HepG2 (cell line): ENCODE data around the gene WDR53.

Experiments used
- AKAP8 ChIP-seq: sonication (generic); formaldehyde crosslinking; IDR thresholded peaks from 2 replicates; pipeline ENCODE4 v1.5.1; 2020; ENCODE audit warnings: mild to moderate bottlenecking, missing genetic modification reagents
- CTCF ChIP-seq: sonication (generic); formaldehyde crosslinking; IDR thresholded peaks from 2 replicates; pipeline ENCODE4 v1.5.0; 2020; ENCODE audit warnings: mild to moderate bottlenecking, missing genetic modification reagents, moderate library complexity
- ELF4 ChIP-seq: sonication (generic); formaldehyde crosslinking; IDR thresholded peaks from 2 replicates; pipeline ENCODE4 v1.5.0; 2020; ENCODE audit warnings: missing genetic modification reagents, mild to moderate bottlenecking, moderate library complexity, borderline replicate concordance
- JUN ChIP-seq: sonication (generic); formaldehyde crosslinking; IDR thresholded peaks from 2 replicates; pipeline ENCODE4 v1.4.0; 2020; ENCODE audit warnings: mild to moderate bottlenecking, missing genetic modification reagents
- MAFF ChIP-seq: IDR thresholded peaks from 2 replicates; pipeline ENCODE4 v1.6.1; 2011; ENCODE audit warnings: low read depth, low read length, improper control_type of control experiment
- MTA3 ChIP-seq: sonication (generic); formaldehyde crosslinking; IDR thresholded peaks from 2 replicates; pipeline ENCODE4 v1.4.0; 2020; ENCODE audit warnings: missing genetic modification reagents
- ZBTB2 ChIP-seq: sonication (generic); formaldehyde crosslinking; IDR thresholded peaks from 2 replicates; pipeline ENCODE4 v1.8.0; 2022; ENCODE audit warnings: low read depth, missing genetic modification reagents
- ZNF12 ChIP-seq: sonication (generic); formaldehyde crosslinking; IDR thresholded peaks from 2 replicates; pipeline ENCODE4 v1.5.0; 2020; ENCODE audit warnings: missing genetic modification reagents
- ZNF580 ChIP-seq: IDR thresholded peaks from 2 replicates; pipeline ENCODE4 v1.6.1; 2016; ENCODE audit warnings: low read depth, borderline replicate concordance
- ZSCAN25 ChIP-seq: sonication (generic); formaldehyde crosslinking; IDR thresholded peaks from 2 replicates; pipeline ENCODE4 v1.8.0; 2022; ENCODE audit warnings: mild to moderate bottlenecking, missing genetic modification reagents

- TF ChIP-seq CTCF (CRISPR knock-in tag) (peak; percentile 57), ZNF580 (CRISPR knock-in tag) (no peak), ZNF12 (CRISPR knock-in tag) (no peak), MTA3 (CRISPR knock-in tag) (no peak), ZSCAN25 (no peak), MAFF (no peak), AKAP8 (CRISPR knock-in tag) (no peak), ELF4 (CRISPR knock-in tag) (no peak), ZBTB2 (no peak), JUN (CRISPR knock-in tag) (no peak)
Measured at GRCh38 chr3:196537319-196537984, 30.9 kb downstream of the WDR53 start.
